ENCODE results near the gene NXPH3. TPM values are rescaled to one million over a fixed set of nuclear protein-coding genes. Genes with fewer than 3 reads are reported as not detected.
"Not testable (repeated sequence)": the region's sequence is repeated elsewhere in the genome, so short reads cannot be mapped to it uniquely, and the experiment has no call there.

The NXPH3 gene
- total RNA-seq, 1 donor from 2014 or later, result 0.90 TPM

- DNase-seq (ENCODE audit: low read depth in 2 of 2), result no peak
Observed at GRCh38 chr17:49554694-49555494, 20.8 kb upstream of the NXPH3 start.

DNA sequence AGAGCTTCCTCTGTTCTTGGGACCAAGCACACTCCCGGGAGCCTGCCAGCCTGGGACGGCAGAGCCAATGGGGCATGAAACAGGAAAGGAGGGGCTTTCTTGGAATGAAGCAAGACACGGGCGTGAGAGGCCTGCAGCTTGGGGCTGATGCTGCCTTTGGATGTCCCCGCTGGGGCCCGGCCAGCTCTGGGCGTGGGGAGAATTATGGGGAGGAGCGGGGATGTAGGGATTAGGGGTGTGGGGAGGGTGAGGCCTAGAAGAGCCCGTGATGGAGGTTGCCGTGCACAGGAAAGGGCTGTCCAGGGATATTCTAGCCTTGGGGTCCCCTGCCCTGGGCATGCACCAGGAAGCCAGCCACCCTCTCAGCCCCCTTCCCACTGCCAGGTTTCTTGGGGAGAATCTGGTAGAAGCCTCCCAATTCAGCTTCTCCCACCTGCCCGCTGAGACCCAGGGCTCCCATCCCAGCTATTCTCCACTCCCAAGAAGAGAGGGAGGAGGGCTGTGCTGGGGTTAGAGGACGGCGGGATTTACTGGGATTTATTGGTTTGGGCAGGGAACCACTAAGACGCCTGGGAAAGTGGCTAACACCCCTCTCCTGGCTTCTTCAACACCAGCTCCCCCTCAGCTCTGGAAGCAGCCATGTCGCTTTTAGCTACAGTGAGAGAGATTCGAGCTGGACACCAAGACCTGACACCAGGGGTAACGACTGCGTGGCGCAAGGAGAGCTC lies 20.0 kb upstream of the NXPH3 start:
- DNase-seq (ENCODE audit: low read depth in 2 of 2), result no peak

GRCh38 chr17:49556223-49556943 lies 19.3 kb upstream of the NXPH3 start:
- DNase-seq (ENCODE audit: low read depth in 2 of 2), result peak in 1 of 2 donors; percentile 63

DNA sequence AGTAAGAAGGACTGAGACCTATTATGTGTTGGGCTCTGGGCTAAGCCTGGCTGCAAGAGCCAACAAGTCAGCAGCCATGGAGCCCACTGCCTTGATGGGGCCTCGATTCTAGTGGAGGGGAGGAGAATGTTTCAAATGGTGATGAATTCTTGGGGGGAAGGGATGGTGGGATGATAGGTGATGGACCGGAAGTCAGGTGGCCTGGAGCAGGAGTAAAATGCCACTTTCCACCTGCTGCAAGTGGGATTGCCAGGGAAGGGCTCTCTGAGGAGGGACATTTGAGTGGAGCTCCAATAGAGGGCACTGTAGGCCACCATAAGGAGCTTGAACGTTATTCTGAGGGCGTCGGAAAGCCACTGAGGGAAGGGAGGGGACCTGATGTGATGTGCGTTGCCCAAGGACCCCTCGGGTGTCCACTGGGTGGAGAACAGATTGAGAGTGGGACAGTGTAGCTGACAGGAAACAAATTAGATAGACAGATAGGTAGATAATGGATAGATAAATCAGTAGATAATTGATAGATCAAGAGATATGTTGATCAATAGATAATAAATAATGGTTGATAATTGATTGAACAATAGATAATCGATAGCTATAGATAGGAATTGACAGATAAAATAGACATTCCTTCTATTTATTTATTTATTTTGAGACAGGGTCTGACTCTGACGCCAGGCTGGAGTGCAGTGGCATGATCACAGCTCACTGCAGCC lies 18.2 kb upstream of the NXPH3 start:
- DNase-seq (ENCODE audit: low read depth in 2 of 2), result peak; percentile 27 to 73

- DNase-seq (ENCODE audit: low read depth in 2 of 2), result no peak
Observed at GRCh38 chr17:49564638-49565037, 11.0 kb upstream of the NXPH3 start.

GRCh38 chr17:49565948-49566491 lies 9.7 kb upstream of the NXPH3 start:
- DNase-seq (ENCODE audit: low read depth in 2 of 2), result peak in 1 of 2 donors; percentile 33

- DNase-seq (ENCODE audit: low read depth in 2 of 2), result no peak
Observed at GRCh38 chr17:49566668-49567071, 9.0 kb upstream of the NXPH3 start.

GRCh38 chr17:49567104-49567521 lies 8.6 kb upstream of the NXPH3 start:
- DNase-seq (ENCODE audit: low read depth in 2 of 2), result no peak

GRCh38 chr17:49567871-49568694 lies 7.6 kb upstream of the NXPH3 start:
- peak; percentile 62 to 85 for DNase-seq (ENCODE audit: low read depth in 2 of 2)

- not testable (repeated sequence) for DNase-seq (ENCODE audit: low read depth in 2 of 2)
Observed at GRCh38 chr17:49568695-49569047, 7.0 kb upstream of the NXPH3 start.

- no peak for DNase-seq (ENCODE audit: low read depth in 2 of 2)
Observed at GRCh38 chr17:49570540-49571242, 5.0 kb upstream of the NXPH3 start.

GRCh38 chr17:49571283-49571682 lies 4.4 kb upstream of the NXPH3 start:
- no peak for DNase-seq (ENCODE audit: low read depth in 2 of 2)

GRCh38 chr17:49571764-49572163 lies 3.9 kb upstream of the NXPH3 start:
- no peak for DNase-seq (ENCODE audit: low read depth in 2 of 2)

DNA sequence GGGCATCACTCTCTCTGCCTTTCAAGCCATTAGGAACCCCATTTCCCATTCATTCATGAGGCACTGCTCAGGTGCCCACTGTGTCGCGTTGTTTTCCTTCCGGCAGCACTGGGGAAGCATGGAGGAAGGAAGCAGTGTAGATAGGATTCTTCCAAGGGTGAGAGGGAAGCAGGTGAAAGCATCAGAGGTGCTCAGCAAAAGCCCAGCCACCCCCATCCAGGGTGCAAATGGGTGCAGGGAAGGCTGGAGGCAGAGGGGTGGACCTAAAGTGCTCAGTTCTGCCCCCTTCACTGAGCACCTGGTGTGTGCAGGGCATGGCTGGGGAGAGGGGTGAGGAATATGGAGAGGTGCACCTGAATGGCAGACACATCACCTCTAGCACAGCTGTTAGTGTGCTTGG lies 3.4 kb upstream of the NXPH3 start:
- DNase-seq (ENCODE audit: low read depth in 2 of 2), result no peak

DNA sequence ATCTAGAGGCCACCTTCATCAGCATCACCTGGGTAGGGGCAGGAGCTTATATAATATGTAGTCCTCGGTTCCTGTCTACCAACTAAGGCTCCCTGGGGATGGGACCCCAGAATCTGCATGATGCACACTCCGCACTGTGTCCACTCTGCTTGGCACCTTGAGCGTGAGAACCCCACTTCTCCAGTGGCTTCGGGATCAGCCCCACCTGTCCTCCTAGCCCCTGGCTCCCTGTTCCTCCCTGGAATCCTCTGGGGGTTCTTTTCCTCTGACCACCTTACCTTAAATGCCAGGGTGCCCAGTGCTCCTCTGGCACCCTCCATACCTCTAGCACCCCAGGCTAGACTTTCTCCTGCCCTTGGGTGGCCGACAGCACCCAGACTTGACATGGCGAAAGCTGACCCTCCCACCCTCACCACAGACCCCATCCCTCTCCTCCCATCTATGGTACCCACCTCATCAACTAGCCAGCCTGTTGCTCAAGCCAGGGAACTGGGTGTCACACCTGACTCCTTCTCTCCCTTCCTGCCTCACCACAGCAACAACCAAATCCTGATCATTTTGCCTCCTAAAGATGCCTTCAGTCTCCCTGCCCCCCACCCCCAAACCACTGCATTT lies 2.8 kb upstream of the NXPH3 start:
- DNase-seq (ENCODE audit: low read depth in 2 of 2), result no peak

GRCh38 chr17:49573510-49574322 lies 2.0 kb upstream of the NXPH3 start:
- DNase-seq (ENCODE audit: low read depth in 2 of 2), result peak in 1 of 2 donors; percentile 26

DNA sequence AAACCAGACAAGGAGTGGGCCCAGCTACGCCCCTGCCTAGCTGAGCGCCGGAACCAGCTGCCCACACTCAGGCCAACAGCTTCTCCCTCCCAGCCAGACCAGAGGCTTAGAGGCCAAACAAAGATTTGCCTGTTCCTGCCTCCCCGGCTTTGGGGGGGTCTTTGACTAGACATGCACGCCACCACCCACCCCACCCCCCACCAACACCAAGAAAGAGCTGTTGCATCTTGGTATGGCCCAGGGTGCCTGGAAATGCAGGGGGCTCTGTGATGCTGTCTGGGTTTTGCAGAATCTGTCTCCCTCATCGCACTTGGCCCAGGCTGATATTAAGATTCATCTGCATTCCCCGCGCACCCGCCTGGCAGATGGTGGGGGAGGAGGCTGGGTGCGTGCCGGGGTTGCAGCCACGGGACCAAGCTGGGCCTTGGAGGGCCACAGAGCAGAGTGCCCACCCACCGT lies 1.3 kb upstream of the NXPH3 start:
- DNase-seq (ENCODE audit: low read depth in 2 of 2), result no peak

DNA sequence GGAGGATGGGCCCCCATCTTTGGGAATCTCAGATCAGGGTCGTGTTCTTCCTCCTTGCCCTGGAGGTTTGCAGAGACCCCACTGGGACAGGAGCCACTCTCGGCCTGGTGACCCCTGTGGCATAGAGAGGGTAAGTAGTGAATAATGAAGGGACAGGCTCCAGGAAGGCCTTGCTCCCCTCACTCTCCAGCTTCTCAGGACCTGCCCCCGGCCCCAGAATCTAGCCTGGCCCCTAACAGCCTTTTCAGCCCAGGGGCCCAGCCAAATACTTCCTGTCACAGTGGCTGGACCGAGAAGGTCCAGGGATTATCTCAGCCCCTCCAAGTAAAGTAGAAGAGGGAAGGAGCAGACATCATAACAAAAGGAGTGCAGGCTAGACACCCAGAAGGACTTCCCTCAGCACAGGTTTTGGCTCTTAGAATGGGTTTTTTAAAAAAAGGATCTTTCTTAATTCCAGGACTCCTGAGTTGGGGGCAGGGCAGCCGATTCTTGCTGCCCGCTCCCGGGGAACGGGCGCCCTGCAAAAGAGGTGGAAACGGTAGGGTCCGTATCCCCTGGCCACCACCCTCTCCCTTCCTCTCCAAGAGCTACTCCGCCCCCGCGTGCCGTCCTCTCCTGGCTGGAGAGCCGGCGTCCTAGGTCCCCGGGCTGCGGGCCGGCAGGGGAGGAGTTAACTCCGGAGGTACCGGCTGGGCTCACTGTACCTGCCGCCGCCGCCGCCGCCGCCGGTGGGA lies 559 bp upstream of the NXPH3 start:
- no peak for DNase-seq (ENCODE audit: low read depth in 2 of 2)
